DND-41 (cell line): ENCODE measurements around the gene ZAP70.
A peak's percentile ranks its signal among the peaks of the same experiment; 100 is the strongest.

Source experiments
- ATAC-seq: fragments of 200-7000 bp; cut with Tn5 transposase; 3 replicates; pipeline ENCODE4 v1.9.1; 2021; ENCODE audit warnings: low read depth; ENCODE audit not compliant: insufficient read depth
- DNase-seq: peaks from one replicate; pipeline ENCODE4 v3.0.0-alpha.2; 2020
- H2AFZ ChIP-seq: 2 replicates; pipeline ENCODE4 v1.6.0; 2012; ENCODE audit warnings: low read depth, low read length
- H3K27ac ChIP-seq: 2 replicates; pipeline ENCODE4 v1.5.1; 2012; ENCODE audit warnings: low read length, inconsistent platforms
- H3K27me3 ChIP-seq: fragments of 200-600 bp; sonication (generic); 2 replicates; pipeline ENCODE4 v1.6.0; 2012; ENCODE audit warnings: low read length, mild to moderate bottlenecking, inconsistent platforms; ENCODE audit not compliant: insufficient read depth, poor library complexity
- H3K36me3 ChIP-seq: 2 replicates; pipeline ENCODE4 v1.5.1; 2012; ENCODE audit warnings: low read length, inconsistent platforms; ENCODE audit not compliant: insufficient read depth
- H3K4me1 ChIP-seq: 2 replicates; pipeline ENCODE4 v1.5.1; 2012; ENCODE audit warnings: mild to moderate bottlenecking, low read length; ENCODE audit not compliant: insufficient read depth
- H3K4me2 ChIP-seq: 2 replicates; pipeline ENCODE4 v1.6.0; 2012; ENCODE audit warnings: mild to moderate bottlenecking, moderate library complexity, low read length, inconsistent platforms; ENCODE audit not compliant: insufficient read depth
- H3K4me3 ChIP-seq, 2 experiments: fragments of 200-600 bp in 1 of 2; shearing (Covaris generic) in 1 of 2; 2 replicates each; pipeline ENCODE4 v1.5.1; 2012 to 2016; ENCODE audit warnings: inconsistent platforms in 2 of 2, low read length in 2 of 2, mild to moderate bottlenecking in 2 of 2, low read depth in 1 of 2, moderate library complexity in 1 of 2
- H3K79me2 ChIP-seq: 2 replicates; pipeline ENCODE4 v1.6.0; 2012; ENCODE audit warnings: low read length, inconsistent platforms; ENCODE audit not compliant: insufficient read depth
- H3K9ac ChIP-seq: 2 replicates; pipeline ENCODE4 v1.6.0; 2012; ENCODE audit warnings: low read depth, mild to moderate bottlenecking, inconsistent platforms, low read length, moderate library complexity
- H3K9me3 ChIP-seq: 2 replicates; pipeline ENCODE4 v1.5.1; 2012; ENCODE audit warnings: low read length, moderate library complexity, mild to moderate bottlenecking, inconsistent platforms; ENCODE audit not compliant: insufficient read depth, severe bottlenecking
- H4K20me1 ChIP-seq: 2 replicates; pipeline ENCODE4 v1.6.0; 2012; ENCODE audit warnings: low read length; ENCODE audit not compliant: insufficient read depth
- EZH2 ChIP-seq: IDR thresholded peaks from 3 replicates; pipeline ENCODE4 v1.6.1; 2012; ENCODE audit warnings: borderline replicate concordance, low read depth, mild to moderate bottlenecking, moderate library complexity, low read length, inconsistent platforms; ENCODE audit not compliant: severe bottlenecking
- TF ChIP-seq, protein P1 (sequence below): IDR thresholded peaks from 2 replicates; pipeline ENCODE4 v1.5.1; 2012; ENCODE audit warnings: borderline replicate concordance, low read length, moderate library complexity, mild to moderate bottlenecking; ENCODE audit not compliant: poor library complexity, severe bottlenecking; ENCODE audit errors: extremely low read depth

Gene ZAP70

DNA sequence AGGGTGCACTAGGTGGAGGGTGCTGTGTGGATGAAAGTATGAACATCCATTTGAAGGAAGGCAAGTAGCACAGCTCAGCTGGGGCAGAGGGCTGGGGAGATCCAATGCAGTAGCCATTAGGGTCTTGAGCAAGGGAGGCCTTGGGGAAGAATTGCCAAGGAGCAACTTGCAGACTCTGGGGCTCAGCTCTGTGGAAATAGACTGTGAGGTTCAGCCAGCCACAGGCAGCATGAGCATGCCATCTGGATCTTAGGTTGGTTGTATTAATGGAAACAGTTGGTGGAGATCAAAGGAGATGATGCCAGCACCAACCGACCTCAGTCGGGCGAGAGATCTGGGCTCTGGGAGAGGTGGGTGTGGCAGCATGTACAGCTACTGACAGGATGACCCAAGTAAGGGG, 5.6 kb downstream of the ZAP70 start:
- H3K27ac ChIP-seq: peak overlapping the region; percentile 98
- peak overlapping the region; percentile 84 for H3K4me2 ChIP-seq
- H3K9me3 ChIP-seq: no peaks in the 10 kb centered on the region
- TF ChIP-seq, protein P1, sequence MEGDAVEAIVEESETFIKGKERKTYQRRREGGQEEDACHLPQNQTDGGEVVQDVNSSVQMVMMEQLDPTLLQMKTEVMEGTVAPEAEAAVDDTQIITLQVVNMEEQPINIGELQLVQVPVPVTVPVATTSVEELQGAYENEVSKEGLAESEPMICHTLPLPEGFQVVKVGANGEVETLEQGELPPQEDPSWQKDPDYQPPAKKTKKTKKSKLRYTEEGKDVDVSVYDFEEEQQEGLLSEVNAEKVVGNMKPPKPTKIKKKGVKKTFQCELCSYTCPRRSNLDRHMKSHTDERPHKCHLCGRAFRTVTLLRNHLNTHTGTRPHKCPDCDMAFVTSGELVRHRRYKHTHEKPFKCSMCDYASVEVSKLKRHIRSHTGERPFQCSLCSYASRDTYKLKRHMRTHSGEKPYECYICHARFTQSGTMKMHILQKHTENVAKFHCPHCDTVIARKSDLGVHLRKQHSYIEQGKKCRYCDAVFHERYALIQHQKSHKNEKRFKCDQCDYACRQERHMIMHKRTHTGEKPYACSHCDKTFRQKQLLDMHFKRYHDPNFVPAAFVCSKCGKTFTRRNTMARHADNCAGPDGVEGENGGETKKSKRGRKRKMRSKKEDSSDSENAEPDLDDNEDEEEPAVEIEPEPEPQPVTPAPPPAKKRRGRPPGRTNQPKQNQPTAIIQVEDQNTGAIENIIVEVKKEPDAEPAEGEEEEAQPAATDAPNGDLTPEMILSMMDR: no peak
- no peak for TF ChIP-seq EZH2
- peaks cover 59% of the 10 kb centered on the region for H3K4me1 ChIP-seq
- H3K27me3 ChIP-seq: no peaks in the 10 kb centered on the region
- H3K9ac ChIP-seq: peak overlapping the region; percentile 98
- peaks cover 34% of the 10 kb centered on the region for H4K20me1 ChIP-seq
- peaks cover 81% of the 10 kb centered on the region for H3K36me3 ChIP-seq
- H2AFZ ChIP-seq: no peak overlapping the region
- ATAC-seq (peak; percentile 69), DNase-seq (peak; percentile 85)
- peak overlapping the region in 1 of 2 experiments; percentile 48; a peak in 2 of 4 replicates for H3K4me3 ChIP-seq
- H3K79me2 ChIP-seq: peaks cover 98% of the 10 kb centered on the region

DNA sequence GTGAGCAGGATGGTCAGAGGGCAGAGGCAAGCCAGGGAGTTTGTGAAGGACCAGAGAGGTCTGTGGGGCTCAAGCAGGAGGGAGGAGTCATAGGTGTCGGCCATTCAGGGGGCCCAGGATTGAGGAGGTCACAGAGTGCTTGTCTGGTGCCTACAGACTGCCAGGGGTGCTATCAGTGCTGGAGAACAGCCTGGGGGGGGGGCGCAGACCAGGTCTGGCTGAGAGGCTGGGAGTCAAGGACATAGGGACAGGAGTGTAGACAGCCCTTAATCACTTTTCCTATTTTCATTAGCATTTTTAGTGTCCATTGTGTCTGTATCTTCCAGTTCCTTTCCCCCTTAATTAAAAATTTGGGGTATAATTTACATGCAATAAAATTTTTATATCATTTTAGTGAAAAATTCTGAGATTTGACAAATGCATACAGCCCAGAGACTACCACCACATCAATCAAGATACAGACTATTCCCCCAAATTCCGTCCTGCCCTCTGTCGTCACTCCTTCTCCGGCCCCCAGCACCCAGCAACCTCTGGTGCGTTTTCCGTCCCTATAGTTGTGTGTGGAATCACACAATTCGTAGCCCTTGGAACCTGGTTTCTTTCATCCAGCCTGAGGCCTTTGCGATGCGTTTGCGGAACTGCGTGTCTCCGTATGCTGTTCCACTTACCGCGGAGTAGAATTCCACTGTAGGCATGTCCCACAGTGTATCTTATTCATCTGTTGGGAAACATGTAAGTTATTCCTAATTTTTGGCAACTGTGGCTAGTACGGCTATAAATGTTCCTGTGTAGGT, 6.2 kb downstream of the ZAP70 start:
- H3K36me3 ChIP-seq: peaks cover 81% of the 10 kb centered on the region
- no peak for DNase-seq
- peaks cover 40% of the 10 kb centered on the region for H4K20me1 ChIP-seq
- ATAC-seq: no peak
- TF ChIP-seq EZH2: no peak
- TF ChIP-seq, protein P1: no peak
- no peaks in the 10 kb centered on the region for H3K27me3 ChIP-seq
- peak overlapping the region in 1 of 2 experiments; percentile 48; a peak in 2 of 4 replicates for H3K4me3 ChIP-seq
- H3K9ac ChIP-seq: peak overlapping the region; percentile 98
- peaks cover 55% of the 10 kb centered on the region for H3K4me1 ChIP-seq
- peak overlapping the region; percentile 98 for H3K27ac ChIP-seq
- no peak overlapping the region for H2AFZ ChIP-seq
- peaks cover 98% of the 10 kb centered on the region for H3K79me2 ChIP-seq
- H3K9me3 ChIP-seq: no peaks in the 10 kb centered on the region
- H3K4me2 ChIP-seq: peak overlapping the region; percentile 84

DNA sequence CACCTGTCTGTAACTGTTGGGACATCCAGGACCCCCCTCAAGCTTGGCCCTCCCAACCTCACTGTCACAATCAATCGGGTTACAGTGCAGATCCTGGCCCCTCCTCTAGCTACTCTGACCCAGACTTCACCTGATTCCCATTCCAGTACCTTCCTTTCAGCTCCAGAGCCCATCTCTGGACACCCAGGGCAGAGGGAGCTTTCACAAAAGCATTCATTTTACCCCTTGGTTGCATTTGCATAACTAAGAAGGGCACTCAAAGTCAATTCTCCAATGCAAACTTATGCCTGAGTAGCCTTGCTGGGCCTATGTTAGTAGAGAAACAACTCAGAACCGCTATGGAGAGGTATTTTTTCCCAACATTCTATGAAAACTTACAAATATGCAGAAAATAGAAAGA, 7.4 kb downstream of the ZAP70 start:
- Histone ChIP-seq H3K9ac (no peak overlapping the region), H3K9me3 (no peaks in the 10 kb centered on the region), H3K4me3 (no peak overlapping the region), H3K27ac (peak overlapping the region; percentile 62), H3K4me2 (no peak overlapping the region), H3K79me2 (peaks cover 98% of the 10 kb centered on the region), H2AFZ (no peak overlapping the region), H3K27me3 (no peaks in the 10 kb centered on the region), H3K4me1 (peaks cover 43% of the 10 kb centered on the region), H3K36me3 (peaks cover 81% of the 10 kb centered on the region), H4K20me1 (peaks cover 52% of the 10 kb centered on the region)
- TF ChIP-seq EZH2: no peak
- TF ChIP-seq, protein P1: no peak
- ATAC-seq: no peak
- DNase-seq: no peak
